Fibroblast of lung (primary cell): ENCODE results near the gene MPRIP.
"Not testable (repeated sequence)": the region's sequence is repeated elsewhere in the genome, so short reads cannot be mapped to it uniquely, and the experiment has no call there.

Experiments used
- CTCF ChIP-seq, 2 donors: IDR thresholded peaks in 1 of 2; conservative IDR thresholded peaks in 1 of 2; 1 replicate in 1 of 2; 2 replicates in 1 of 2; pipeline ENCODE4 v1.5.1; 2011 to 2012; ENCODE audit warnings: low read length in 2 of 2, control low read depth in 1 of 2, inconsistent platforms in 1 of 2, low read depth in 1 of 2, mild to moderate bottlenecking in 1 of 2
- EZH2 ChIP-seq: IDR thresholded peaks from 2 replicates; pipeline ENCODE4 v1.5.1; 2012; ENCODE audit warnings: low read length, control low read depth, mild to moderate bottlenecking; ENCODE audit errors: missing control alignments

- TF ChIP-seq CTCF (conservative IDR thresholded peaks at IDR 0.05 in 1 of 2, IDR thresholded peaks at IDR 0.05 in 1 of 2; ENCODE audit: low read depth in 1 of 2, low read length in 2 of 2); EZH2: not testable (repeated sequence)
Measured at GRCh38 chr17:17136221-17136620, 94.0 kb downstream of the MPRIP start.
